Stimulated activated CD4-positive, alpha-beta T cell treated with anti-CD3 and anti-CD28 coated beads, Interleukin-4, amount 100 ng/mL, for 48 hours (primary cell): Measurements from ENCODE around the gene LBX2.
A peak's percentile ranks its signal among the peaks of the same experiment; 100 is the strongest.
"Not testable (repeated sequence)": the region's sequence is repeated elsewhere in the genome, so short reads cannot be mapped to it uniquely, and the experiment has no call there.

Source experiments
- DNase-seq, 2 donors: peaks; one replicate each; pipeline ENCODE4 v3.0.0-alpha.2; 2020; ENCODE audit warnings: low read depth in 2 of 2

The LBX2 gene

DNA sequence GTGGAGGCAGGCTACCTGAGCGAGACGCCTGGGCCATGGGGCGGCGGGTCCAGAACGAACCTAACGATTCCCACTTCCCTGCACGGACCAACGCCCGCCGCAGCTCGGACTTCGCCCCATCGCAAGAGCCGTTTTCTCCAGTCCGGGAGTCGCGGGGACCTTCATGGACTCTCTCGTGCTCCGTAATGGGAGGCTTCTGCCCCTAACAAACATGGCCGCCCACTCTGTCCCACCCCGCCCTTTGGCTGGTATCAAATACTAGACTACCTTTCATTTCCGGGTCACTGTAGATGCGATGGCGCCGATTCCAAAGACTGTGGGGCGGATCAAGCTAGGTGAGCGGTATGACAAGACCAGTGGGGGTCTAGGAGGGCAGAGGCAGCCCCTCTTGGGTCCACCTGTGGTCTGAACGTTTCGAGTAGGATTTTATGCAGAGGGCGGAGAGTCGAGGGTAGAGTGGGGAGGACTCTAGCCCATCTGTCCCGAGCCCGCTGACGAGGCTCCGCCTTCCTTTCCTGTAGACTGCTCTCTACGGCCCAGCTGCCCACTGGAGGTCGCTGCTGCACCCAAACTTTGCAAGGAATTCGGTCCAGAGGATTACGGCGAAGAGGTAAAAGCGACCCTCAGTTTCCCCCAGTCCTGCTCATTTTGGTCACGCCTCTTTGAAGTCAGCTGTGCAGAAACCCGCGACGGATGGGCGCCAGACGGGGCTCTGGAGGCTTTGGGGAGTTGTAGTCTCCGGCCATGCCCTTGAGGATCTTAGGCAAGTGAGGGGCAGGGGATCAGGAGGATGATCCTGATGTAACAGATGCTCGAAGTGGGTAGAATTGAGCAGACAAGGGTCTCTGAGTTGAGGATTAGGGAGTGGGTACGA lies 16.4 kb downstream of the LBX2 start, which contains the start of the genes CCDC142 and TTC31:
TSS of gene CCDC142 (minus strand) at position 198 of the 874 bp plus-strand sequence. CDS start at position 37, 161 bp downstream.
TSS of gene TTC31 (plus strand) at position 281 of the 874 bp plus-strand sequence. CDS start at position 296, 15 bp downstream.
- peak; percentile 84 to 92 for DNase-seq

DNA sequence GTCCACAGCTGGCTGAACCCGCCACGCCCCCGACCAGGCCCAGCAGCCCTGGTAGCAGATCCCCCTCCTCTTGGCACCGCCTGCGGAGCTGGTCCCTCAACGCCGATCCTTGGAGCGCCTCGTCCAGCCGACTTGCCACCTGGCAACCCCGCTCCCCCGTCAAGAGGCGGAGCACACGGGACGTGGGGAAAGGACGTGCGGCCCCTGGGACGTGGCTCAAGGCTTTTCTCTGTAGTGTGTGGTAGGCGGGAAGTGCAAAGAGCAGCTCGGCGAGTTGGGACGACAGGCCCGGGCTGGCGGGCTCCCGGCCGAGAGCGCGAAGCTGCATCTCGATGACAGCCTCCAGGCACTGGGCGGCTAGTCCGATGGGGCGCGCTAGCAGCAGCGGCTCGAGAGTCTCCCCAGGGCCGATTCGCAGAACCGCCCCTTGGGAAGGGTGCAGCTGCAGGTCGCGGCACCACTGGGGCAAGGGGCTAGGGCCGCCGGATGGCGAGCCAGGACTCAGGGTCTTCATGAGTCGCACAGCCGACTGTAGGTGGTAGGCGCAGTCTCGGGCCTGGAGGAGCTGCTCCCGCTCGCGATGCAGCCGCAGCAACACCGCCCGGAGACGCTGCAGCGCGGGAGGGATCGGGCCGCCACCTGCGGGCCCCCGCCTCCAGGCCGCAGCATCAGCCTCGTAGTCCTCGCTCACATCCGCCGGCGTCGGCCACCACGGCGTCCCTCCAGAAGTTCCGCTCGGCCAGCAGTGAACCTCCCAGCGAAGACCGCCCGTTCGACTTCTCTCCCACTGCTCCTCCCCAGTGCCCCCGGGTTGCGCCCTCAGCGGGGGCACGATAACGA lies 17.2 kb downstream of the LBX2 start:
- peak in 1 of 2 donors; percentile 44 for DNase-seq

DNA sequence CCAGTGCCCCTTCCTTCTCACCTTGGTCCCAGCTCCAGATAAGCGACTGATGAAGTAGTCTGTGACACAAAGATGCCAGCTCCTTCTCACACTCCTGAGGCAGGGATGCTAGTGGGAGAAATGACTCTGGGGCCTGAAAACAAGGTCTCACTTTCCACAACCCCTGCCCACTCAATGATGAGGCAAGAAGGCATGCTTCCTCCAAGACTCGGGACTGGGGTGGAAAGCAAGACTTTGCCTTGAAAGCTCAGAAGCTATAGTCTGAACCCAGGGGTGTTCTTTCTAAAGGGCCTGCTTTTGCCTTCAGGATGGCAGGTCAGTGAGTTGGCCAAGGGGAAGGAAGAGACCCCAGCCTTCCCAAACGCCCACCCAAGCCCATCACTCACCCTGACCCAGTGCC lies 18.0 kb downstream of the LBX2 start:
- no peak for DNase-seq

DNA sequence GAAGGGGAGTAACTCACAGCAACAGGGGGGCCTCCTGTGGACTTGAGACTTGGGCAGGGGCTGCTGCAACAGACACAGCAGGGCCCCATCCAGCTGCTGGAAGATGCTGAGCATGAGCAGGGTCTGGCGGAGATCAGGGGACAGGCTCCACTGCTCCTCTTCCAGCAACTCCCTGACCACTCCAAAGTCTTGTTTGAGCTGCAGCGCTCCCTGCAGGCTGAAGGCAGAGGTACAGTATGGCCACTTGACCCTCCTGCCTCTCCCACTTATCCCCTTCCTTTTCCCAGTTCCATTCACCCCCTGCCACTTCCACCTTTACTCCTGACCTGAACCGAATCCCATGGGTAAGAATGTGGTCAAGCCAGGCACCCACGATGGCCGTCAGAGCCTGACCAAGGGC lies 24.5 kb downstream of the LBX2 start:
- no peak for DNase-seq

DNA sequence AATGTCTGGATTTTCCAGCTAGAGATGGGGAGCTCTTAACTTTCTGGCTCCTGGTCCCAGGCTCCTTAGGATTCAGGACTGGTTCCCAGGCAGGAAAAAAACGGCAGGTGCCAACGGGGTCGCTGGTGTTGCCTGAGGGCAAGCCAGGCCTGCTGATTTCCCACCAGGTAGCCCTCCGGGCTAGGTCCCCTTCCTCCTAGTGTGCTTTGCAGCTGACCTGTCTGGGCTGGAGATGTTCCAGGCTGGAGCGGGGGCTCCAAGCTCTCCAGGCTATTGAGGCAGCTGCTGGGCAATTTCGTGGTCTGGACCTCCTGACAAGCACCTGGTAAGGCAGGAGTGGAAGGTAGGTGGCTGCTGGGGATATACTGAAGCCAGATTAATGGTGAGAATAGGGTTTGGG lies 24.9 kb downstream of the LBX2 start:
- DNase-seq = no peak

DNA sequence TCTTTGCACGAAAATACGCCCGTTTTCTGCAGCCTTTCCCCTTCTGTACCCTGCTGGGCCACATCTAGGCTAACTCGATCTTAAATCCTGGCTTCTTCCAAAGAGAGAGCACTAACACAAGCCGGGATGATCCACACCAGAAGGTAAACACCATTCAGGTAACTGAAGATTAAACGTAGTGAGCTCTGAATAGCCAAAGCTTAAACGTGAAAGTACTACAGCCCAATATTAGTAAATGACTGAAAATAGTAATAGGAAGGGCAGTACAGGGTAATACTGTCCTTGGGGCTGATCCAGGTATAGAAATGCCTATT lies 26.5 kb downstream of the LBX2 start:
- DNase-seq = no peak

DNA sequence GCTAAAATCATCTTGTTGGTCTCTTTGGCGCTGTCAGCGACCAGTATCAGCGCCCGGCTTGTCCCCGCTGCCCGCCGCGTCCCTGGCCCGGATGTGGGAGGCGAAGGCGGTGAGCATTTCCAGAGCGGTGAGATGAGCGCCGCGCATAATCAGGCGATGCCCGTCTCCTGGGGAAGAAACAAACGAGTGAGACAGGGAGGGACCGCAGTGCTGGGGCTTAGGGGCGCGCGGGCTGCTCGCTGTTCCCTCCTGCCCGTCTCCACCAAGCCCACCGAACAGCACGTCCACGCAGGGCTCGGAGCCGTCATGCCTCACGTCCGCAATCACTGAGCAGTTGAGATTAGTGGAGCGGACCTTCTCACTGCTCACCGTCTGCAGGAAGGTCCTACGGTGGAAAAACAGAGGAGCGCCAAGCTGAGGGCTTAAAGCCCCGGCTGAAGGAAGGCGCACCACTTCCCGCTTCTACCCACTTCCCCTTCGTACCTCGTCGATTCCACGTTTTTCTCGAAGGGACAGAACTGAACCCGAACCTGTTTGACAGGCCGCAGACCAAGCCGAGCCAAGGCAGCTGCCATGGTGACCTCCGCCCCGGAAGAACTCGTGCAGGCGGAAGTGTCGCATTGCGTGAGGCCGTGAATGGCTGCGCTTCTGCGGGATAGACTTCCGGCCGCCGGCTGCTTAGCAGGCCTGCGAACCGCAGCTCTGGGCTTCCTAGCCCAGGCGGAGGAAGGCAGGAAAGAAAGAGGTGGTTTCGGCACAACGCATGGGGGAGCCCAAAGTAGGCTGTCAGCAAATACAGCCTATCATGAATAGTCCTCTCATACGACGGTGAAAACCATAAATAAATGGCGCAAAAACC lies 27.1 kb downstream of the LBX2 start, which contains the start of gene MRPL53:
TSS of gene MRPL53 (minus strand) at position 595 of the 859 bp plus-strand sequence. CDS start at position 575, 20 bp downstream.
- DNase-seq = peak; percentile 95 to 96

DNA sequence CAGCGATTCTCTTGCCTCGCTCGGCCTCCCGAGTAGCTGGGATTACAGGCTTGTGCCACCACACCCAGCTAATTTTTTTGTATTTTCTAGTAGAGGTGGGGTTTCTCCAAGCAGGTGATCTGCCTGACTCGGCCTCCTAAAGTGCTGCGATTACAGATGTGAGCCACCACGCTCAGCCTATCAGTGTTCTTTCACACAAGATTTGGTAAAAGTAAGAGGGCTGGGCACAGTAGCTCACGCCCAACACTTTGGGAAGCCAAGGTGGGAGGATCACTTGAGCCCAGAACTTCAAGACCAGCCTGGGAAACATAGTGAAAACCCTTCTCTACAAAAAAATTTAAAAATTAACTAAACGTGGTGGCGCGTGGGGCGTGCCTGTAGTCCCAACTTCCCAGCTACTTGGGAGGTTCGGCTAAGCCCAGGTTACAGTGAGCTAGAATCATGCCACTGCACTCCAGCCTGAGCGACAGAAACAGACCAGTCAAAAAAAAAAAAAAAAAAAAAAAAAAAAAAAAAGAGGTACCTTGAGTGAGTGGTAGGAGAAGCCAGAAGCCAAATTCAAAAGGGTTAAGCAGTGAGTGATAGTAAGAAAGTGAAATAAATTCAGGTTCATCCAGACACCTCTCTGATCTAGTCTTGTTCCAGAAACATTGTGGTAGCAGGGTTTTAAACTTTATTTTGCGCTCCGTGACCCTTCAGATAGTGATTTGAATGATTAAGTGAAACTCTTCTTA lies 27.9 kb downstream of the LBX2 start:
- no peak for DNase-seq

DNA sequence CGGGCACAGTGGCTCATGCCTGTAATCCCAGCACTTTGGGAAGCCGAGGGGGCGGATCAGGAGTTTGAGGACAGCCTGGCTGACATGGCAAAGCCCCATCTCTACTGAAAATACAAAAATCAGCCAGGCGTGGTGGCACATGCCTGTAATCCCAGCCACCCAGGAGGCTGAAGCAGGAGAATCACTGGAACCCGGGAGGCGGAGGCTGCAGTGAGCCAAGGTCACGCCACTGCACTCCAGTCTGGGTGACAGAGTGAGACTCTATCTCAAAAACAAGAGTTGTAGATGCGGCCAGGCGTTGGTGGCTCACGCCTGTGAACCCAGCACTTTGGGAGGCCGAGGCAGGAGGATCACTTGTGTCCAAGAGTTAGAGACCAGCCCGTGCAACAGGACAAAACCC lies 28.7 kb downstream of the LBX2 start:
- not testable (repeated sequence) for DNase-seq

DNA sequence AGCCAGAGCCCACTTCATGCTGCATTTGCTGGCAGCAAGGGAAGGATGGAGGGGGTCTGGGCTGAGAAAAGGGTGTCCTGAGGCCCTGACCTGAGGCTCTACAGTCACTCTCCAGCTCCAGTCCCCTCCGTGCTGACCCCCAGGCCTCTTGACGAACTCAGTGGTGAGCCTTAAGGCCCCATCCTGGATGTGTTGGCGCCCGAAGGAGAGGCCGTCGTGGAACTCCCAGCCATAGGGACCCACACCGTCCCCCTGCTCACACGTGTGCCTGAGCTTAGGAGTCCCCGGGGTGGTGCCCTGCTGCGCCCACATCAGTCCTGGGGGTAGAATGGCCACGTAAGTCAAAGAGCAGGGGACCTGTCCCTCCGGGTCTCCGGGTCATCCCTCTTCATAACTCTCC lies 35.0 kb downstream of the LBX2 start:
- DNase-seq = no peak

DNA sequence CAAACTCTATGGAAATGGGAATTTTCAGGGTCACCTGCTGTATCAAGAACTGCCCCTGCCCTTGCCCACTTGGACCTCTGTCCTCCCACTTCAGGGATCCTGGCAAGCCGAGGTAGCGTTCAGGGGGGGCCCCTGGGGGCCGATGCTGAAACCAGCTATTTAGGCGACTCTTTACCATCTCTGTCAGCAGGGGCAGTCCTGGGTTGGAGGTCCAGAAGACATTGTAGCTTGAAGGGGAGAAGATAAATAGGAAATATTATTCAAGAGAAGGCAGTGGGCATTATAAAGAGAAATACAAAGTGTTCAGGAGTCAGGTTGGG lies 36.7 kb downstream of the LBX2 start:
- no peak for DNase-seq

DNA sequence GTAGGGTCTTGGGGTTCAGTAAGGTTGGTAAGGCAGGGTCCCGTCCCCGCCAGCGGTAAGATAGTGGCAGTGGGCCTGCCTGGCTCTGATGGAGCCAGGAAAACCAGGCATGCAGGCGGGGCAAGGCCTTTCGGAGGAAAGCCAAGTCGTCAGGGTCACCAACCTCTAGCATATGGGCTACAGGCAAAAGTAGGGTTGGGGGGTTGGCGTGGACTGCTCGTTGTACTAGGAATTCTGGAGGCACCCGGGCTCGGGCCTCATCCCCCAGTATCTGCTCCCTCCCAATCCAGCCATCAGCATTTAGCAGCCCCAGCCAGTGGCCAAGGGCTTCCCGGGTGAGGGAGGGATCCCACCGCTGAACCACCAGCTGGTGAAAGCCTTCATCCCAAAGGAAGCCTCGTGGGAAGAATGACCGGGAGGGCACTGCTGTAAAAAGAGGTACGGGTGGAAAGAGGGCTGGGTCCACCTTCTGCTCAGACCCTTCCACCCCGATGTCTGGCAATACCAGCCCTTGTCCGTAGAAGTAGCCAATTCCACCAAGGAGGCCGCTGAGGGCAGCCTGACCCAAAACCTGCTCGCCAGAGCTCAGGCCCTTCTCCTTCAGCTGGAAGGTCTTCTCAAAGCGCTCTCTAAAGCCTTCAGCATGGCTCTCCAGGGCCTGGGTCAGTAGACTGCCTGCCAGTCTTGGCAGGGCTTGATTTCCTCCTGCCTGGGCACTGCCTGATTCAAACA lies 37.2 kb downstream of the LBX2 start:
- DNase-seq = no peak

DNA sequence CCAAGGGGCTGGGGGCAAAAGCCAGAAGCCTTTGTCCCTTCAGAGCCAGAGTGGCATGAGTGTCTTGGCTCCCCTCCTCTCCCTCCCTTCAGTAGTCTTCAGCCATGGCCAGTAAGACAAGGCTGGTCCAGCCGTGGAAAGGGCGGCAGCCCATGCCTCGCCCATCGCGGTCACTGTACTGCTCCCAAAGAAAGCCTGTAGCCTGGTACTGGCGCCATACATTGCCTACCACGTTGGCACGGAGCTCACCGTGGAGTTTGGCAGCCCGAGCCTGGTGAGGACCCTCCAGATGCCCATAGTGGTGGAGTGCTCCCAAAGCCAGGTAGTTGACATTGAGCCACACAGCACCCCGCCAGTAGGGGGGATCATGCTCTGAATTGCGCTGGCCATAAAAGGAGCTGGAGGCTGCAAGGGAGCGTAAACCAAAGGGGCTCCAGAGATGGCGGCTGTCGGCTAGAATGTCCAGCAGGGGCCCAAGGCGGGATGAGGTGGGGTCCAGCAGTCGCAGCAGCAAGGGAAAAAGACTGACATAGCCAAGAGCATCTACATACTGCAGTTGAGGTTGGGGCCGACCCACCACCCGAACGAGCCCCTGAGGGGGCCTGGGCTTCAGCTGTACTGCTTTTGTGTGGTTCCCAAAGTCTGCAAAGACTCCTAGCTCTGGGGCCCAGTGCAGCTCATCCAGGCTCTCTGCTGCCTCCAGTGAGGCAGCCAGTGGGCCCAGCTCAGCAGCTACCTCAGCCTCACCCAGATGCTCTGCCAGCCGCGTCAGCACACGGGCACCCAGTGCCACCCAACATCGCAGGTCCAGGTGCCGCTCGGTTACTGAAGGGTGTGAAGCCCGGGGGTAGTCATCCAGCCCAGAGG lies 38.0 kb downstream of the LBX2 start:
- no peak for DNase-seq

DNA sequence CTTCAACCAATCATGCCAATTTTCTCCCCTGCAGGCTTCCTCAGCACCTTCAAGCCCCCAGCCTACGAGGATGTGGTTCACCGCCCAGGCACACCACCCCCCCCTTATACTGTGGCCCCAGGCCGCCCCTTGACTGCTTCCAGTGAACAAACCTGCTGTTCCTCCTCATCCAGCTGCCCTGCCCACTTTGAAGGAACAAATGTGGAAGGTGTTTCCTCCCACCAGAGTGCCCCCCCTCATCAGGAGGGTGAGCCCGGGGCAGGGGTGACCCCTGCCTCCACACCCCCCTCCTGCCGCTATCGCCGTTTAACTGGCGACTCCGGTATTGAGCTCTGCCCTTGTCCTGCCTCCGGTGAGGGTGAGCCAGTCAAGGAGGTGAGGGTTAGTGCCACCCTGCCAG lies 39.2 kb downstream of the LBX2 start:
- not testable (repeated sequence) for DNase-seq

DNA sequence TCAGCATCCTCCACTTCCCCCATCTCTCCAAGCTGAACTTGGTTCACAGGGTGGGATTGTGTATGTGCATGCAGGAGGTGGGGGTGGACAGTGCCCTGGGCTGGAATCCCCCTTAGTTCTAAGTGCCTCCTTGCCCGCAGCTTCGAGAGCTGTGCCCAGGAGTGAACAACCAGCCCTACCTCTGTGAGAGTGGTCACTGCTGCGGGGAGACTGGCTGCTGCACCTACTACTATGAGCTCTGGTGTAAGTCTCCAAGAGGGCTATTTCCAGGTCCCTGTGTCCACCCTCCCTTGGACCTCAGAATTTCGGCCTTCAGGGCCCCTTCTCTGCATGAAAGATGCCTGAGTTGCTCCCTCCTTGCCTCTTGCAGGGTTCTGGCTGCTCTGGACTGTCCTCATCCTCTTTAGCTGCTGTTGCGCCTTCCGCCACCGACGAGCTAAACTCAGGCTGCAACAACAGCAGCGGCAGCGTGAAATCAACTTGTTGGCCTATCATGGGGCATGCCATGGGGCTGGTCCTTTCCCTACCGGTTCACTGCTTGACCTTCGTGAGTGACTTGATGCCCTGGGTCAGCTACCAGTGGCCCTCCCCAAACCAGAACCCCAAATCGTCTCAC lies 39.8 kb downstream of the LBX2 start:
- DNase-seq = not testable (repeated sequence)

DNA sequence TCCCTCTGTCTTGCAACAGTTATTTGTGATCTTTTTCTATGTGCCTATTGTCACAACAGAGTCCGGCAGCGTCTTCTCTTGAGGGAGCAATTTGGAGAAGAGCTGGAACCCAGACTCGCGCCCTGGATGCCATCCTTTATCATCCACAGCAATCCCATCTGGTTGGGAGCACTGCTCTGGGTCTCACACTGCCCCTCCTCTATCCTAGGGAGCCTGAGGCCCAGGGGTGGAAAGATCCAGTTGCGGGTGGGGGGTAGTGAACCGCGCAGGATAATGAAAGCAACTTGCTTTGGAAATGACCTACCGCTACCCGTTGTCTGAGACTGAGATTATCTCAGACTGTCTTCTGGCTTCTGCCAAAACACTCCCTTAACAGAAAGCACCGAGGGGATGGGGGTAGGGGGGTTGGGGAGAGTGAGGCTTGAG lies 40.5 kb downstream of the LBX2 start:
- no peak for DNase-seq

DNA sequence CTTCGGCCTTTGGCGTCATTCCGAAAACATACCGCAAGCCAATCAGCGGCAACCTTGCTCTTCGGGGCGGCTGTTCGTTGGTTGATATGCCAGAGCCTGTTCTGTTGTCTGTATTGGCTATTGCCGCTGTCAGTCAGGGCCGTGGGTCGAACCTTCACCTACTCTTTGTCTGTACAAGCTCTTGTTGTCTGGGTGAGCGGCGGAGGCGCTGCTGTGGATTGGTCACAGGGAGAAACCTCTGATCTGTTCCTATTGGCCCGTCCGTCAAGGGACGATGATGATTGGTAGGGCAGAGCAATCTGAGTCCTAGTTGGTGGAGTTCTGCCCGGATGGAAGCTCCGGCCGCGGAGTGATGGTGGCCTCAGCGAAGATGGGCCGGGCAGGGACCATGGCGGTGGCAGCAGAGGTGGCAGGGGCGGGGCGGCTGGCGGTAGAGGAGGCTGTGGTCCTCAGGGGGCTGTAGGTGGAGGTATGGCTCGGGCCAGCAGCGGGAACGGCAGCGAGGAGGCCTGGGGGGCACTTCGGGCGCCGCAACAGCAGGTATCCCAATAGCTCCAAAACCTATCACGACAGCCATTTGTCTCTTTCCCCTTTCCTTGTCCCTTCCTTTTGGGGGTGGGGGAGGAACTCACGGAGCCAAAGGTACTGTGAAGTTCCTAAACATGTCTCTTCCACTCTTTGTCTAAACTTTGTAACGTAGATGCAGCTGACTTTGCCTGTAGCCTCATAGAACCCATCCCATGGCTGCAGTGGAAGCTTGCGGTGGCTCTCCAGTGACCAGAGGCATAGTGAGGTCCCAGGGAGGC lies 41.1 kb downstream of the LBX2 start, which contains the start of gene WBP1:
TSS of gene WBP1 (plus strand) at position 307 of the 806 bp plus-strand sequence. CDS start at position 472, 165 bp downstream.
- DNase-seq = peak; percentile 95 to 99
